Activated T-cell treated with anti-CD3 and anti-CD28 coated beads, Interleukin-2, amount 50 U/mL, for 72 hours (primary cell): ENCODE measurements around the gene RBFOX1. TPM values are rescaled to one million over a fixed set of nuclear protein-coding genes. Genes with fewer than 3 reads are reported as not detected.

Experiments
- ATAC-seq, 2 donors: fragments of 150-1000 bp; cut with Tn5 transposase; replicated peaks in 1 of 2; 2 replicates each; pipeline ENCODE4 v1.10.0; 2021; ENCODE audit warnings: moderate library complexity in 2 of 2, mild to moderate bottlenecking in 1 of 2
- DNase-seq, 2 donors: peaks; one replicate each; pipeline ENCODE4 v3.0.0; 2021 to 2022; ENCODE audit warnings: mixed read lengths in 1 of 2
- H3K27ac Mint-ChIP-seq: one replicate; pipeline ENCODE4 v1.8.0; 2022; ENCODE audit warnings: mild to moderate bottlenecking, moderate library complexity, mixed read lengths
- H3K27me3 Mint-ChIP-seq: one replicate; pipeline ENCODE4 v1.8.0; 2022; ENCODE audit warnings: low read depth, mixed read lengths
- H3K36me3 Mint-ChIP-seq, 2 donors: one replicate each; pipeline ENCODE4 v1.8.0; 2022; ENCODE audit warnings: mixed read lengths in 2 of 2, mild to moderate bottlenecking in 1 of 2; ENCODE audit not compliant: insufficient read depth in 2 of 2
- H3K4me1 Mint-ChIP-seq: one replicate; pipeline ENCODE4 v1.8.0; 2022; ENCODE audit warnings: low read depth, mixed read lengths
- H3K4me3 Mint-ChIP-seq, 2 donors: one replicate each; pipeline ENCODE4 v1.8.0; 2022; ENCODE audit warnings: mild to moderate bottlenecking in 2 of 2, mixed read lengths in 2 of 2, moderate library complexity in 2 of 2
- H3K9me3 Mint-ChIP-seq, 2 donors: one replicate each; pipeline ENCODE4 v1.8.0; 2022; ENCODE audit warnings: mixed read lengths in 2 of 2
- total RNA-seq, 2 donors: library from RNA; stranded (reverse); gene quantifications; one replicate each; pipeline ENCODE4 v1.2.3, GENCODE V29; 2022

RBFOX1 gene
- total RNA-seq, 2 donors from 2014 or later, result not detected

- no peak overlapping the region for H3K27ac Mint-ChIP-seq
- no peak for ATAC-seq
These were observed 58.3 kb downstream of the RBFOX1 start for GRCh38 chr16:7390974-7391373.

GRCh38 chr16:7391694-7392093 is 59.0 kb downstream of the RBFOX1 start:
- Mint-ChIP-seq H3K9me3 (peaks cover 6 to 20% of the 10 kb centered on the region in 2 donors), H3K27me3 (no peaks in the 10 kb centered on the region), H3K36me3 (no peaks in the 10 kb centered on the region), H3K4me1 (no peaks in the 10 kb centered on the region), H3K4me3 (no peak overlapping the region), H3K27ac (no peak overlapping the region)
- DNase-seq (no peak), ATAC-seq (no peak)

More at GRCh38 chr16:7390974-7391373, 58.3 kb downstream of the RBFOX1 start:
- Mint-ChIP-seq H3K36me3 (no peaks in the 10 kb centered on the region), H3K9me3 (peaks cover 6 to 22% of the 10 kb centered on the region in 2 donors), H3K27me3 (no peaks in the 10 kb centered on the region), H3K4me3 (no peak overlapping the region), H3K4me1 (no peaks in the 10 kb centered on the region)
- no peak for DNase-seq

GRCh38 chr16:7392206-7392605 is 59.6 kb downstream of the RBFOX1 start:
- Mint-ChIP-seq H3K4me1 (no peaks in the 10 kb centered on the region), H3K9me3 (peaks cover 8 to 19% of the 10 kb centered on the region in 2 donors), H3K27me3 (no peaks in the 10 kb centered on the region), H3K4me3 (no peak overlapping the region), H3K36me3 (no peaks in the 10 kb centered on the region), H3K27ac (no peak overlapping the region)
- DNase-seq, result no peak
- ATAC-seq, result no peak

GRCh38 chr16:7393680-7394079 is 61.0 kb downstream of the RBFOX1 start:
- Mint-ChIP-seq H3K4me1 (no peaks in the 10 kb centered on the region), H3K9me3 (peaks cover 6 to 19% of the 10 kb centered on the region in 2 donors), H3K27ac (no peak overlapping the region)

GRCh38 chr16:7394720-7395336 is 62.2 kb downstream of the RBFOX1 start:
- Mint-ChIP-seq H3K27me3 (no peaks in the 10 kb centered on the region), H3K4me3 (no peak overlapping the region), H3K4me1 (no peaks in the 10 kb centered on the region), H3K27ac (no peak overlapping the region), H3K36me3 (no peaks in the 10 kb centered on the region), H3K9me3 (peaks cover 5 to 18% of the 10 kb centered on the region in 2 donors)
- no peak for DNase-seq
- no peak for ATAC-seq

More at GRCh38 chr16:7393680-7394079, 61.0 kb downstream of the RBFOX1 start:
- Mint-ChIP-seq H3K36me3 (no peaks in the 10 kb centered on the region), H3K4me3 (no peak overlapping the region), H3K27me3 (no peaks in the 10 kb centered on the region)
- no peak for ATAC-seq
- no peak for DNase-seq

GRCh38 chr16:7397901-7398300 is 65.3 kb downstream of the RBFOX1 start:
- no peaks in the 10 kb centered on the region for H3K27me3 Mint-ChIP-seq
- DNase-seq, result no peak
- ATAC-seq, result no peak
- peaks cover 5% of the 10 kb centered on the region in 2 donors for H3K9me3 Mint-ChIP-seq
- no peaks in the 10 kb centered on the region for H3K4me1 Mint-ChIP-seq
- no peaks in the 10 kb centered on the region for H3K36me3 Mint-ChIP-seq
- no peak overlapping the region for H3K27ac Mint-ChIP-seq
- H3K4me3 Mint-ChIP-seq, result no peak overlapping the region

GRCh38 chr16:7398536-7398935 is 65.9 kb downstream of the RBFOX1 start:
- Mint-ChIP-seq H3K4me3 (no peak overlapping the region), H3K4me1 (no peaks in the 10 kb centered on the region), H3K27ac (no peak overlapping the region), H3K9me3 (peaks cover 6 to 7% of the 10 kb centered on the region in 2 donors), H3K36me3 (no peaks in the 10 kb centered on the region), H3K27me3 (no peaks in the 10 kb centered on the region)
- DNase-seq (no peak), ATAC-seq (no peak)

GRCh38 chr16:7399296-7399695 is 66.7 kb downstream of the RBFOX1 start:
- H3K27me3 Mint-ChIP-seq, result no peaks in the 10 kb centered on the region
- H3K4me1 Mint-ChIP-seq, result no peaks in the 10 kb centered on the region
- peaks cover 6 to 7% of the 10 kb centered on the region in 2 donors for H3K9me3 Mint-ChIP-seq
- no peak overlapping the region for H3K27ac Mint-ChIP-seq
- H3K4me3 Mint-ChIP-seq, result no peak overlapping the region
- no peak for DNase-seq
- H3K36me3 Mint-ChIP-seq, result no peaks in the 10 kb centered on the region
- ATAC-seq, result no peak

GRCh38 chr16:7400117-7400890 is 67.7 kb downstream of the RBFOX1 start:
- no peak overlapping the region for H3K4me3 Mint-ChIP-seq
- H3K4me1 Mint-ChIP-seq, result no peaks in the 10 kb centered on the region
- ATAC-seq, result no peak
- H3K27ac Mint-ChIP-seq, result no peak overlapping the region
- no peaks in the 10 kb centered on the region for H3K36me3 Mint-ChIP-seq
- DNase-seq, result no peak
- H3K27me3 Mint-ChIP-seq, result no peaks in the 10 kb centered on the region
- peaks cover 5 to 7% of the 10 kb centered on the region in 2 donors for H3K9me3 Mint-ChIP-seq

GRCh38 chr16:7404217-7404616 is 71.6 kb downstream of the RBFOX1 start:
- DNase-seq (no peak), ATAC-seq (no peak)
- H3K4me1 Mint-ChIP-seq, result no peaks in the 10 kb centered on the region
- H3K9me3 Mint-ChIP-seq, result peaks cover 8 to 10% of the 10 kb centered on the region in 2 donors
- no peak overlapping the region for H3K4me3 Mint-ChIP-seq
- peaks cover 0 to 1% of the 10 kb centered on the region in 2 donors for H3K36me3 Mint-ChIP-seq
- H3K27me3 Mint-ChIP-seq, result no peaks in the 10 kb centered on the region
- H3K27ac Mint-ChIP-seq, result no peak overlapping the region

- Mint-ChIP-seq H3K4me1 (no peaks in the 10 kb centered on the region), H3K36me3 (peaks cover 0 to 1% of the 10 kb centered on the region in 2 donors), H3K27ac (no peak overlapping the region), H3K9me3 (peaks cover 8 to 10% of the 10 kb centered on the region in 2 donors), H3K4me3 (no peak overlapping the region), H3K27me3 (no peaks in the 10 kb centered on the region)
- ATAC-seq, result no peak
- DNase-seq, result no peak
These were observed 72.5 kb downstream of the RBFOX1 start for GRCh38 chr16:7405166-7405565.

GRCh38 chr16:7408700-7409365 is 76.2 kb downstream of the RBFOX1 start:
- Mint-ChIP-seq H3K4me3 (no peak overlapping the region), H3K4me1 (no peaks in the 10 kb centered on the region), H3K36me3 (peaks cover 0 to 1% of the 10 kb centered on the region in 2 donors), H3K27me3 (no peaks in the 10 kb centered on the region), H3K27ac (no peak overlapping the region), H3K9me3 (peaks cover 3 to 10% of the 10 kb centered on the region in 2 donors)
- ATAC-seq (no peak), DNase-seq (no peak)

GRCh38 chr16:7419441-7419840 is 86.8 kb downstream of the RBFOX1 start:
- no peak for ATAC-seq
- Mint-ChIP-seq H3K27ac (no peak overlapping the region), H3K36me3 (peaks cover 0 to 5% of the 10 kb centered on the region in 2 donors), H3K9me3 (peaks cover 10 to 16% of the 10 kb centered on the region in 2 donors), H3K27me3 (no peaks in the 10 kb centered on the region), H3K4me3 (no peak overlapping the region), H3K4me1 (no peaks in the 10 kb centered on the region)
- DNase-seq, result no peak
